ENCODE measurements around the gene TRPM3. TPM values are rescaled to one million over a fixed set of nuclear protein-coding genes. Genes with fewer than 3 reads are reported as not detected.

TRPM3 gene
- total and polyA plus RNA-seq, 2 of the 8 experiments (the other 6 are each of a cell fraction or from before 2014, with no cell fraction given), result 2.4 to 10.9 TPM

DNA sequence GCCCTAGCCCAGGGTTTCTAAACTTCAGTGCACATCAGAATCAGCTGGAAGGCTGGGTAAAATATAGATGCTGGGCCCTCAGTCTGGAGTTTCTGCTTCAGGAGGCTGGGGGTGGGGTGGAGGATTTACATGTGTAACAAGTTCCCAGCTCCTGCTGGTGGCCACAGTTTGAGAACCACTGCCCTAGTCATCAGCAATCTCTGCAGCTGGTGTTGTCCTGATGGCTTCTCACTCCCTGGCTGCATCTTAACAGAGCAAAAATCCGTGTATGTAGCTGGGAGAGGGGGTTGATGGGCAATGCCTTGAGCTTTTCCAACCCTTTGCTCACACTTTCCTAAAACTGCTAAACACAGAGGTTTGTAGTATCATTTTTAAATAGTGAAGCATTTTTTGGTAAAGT is 520.9 kb downstream of the TRPM3 start (continued):
- TF ChIP-seq CHD7 (IDR thresholded peaks at IDR 0.05; ENCODE audit: insufficient replicate concordance, low read length) (no peak), RXRA (IDR thresholded peaks at IDR 0.05; ENCODE audit: insufficient read depth, low read depth, low read length) (no peak), SP1 (IDR thresholded peaks at IDR 0.05; ENCODE audit: low read depth, low read length) (no peak)

Data from H1 (cell line).